NCI-H1092 treated with DMSO at 0.1 percent for 48 hours (cell line): ENCODE data around the gene SNAPC5.
A peak's percentile ranks its signal among the peaks of the same experiment; 100 is the strongest.
"Not testable (repeated sequence)": the region's sequence is repeated elsewhere in the genome, so short reads cannot be mapped to it uniquely, and the experiment has no call there.

Experiments
- DNase-seq: peaks from one replicate; lab custom pipeline; 2025; lab: John Stamatoyannopoulos, UW

SNAPC5 gene

GRCh38 chr15:66497502-66498455 lies at the start of gene SNAPC5:
Gene SNAPC5 (minus strand): TSS chr15:66497762. CDS start chr15:66497731, 31 bp downstream.
- DNase-seq = peak; percentile 68

- DNase-seq = no peak
Observed at GRCh38 chr15:66545255-66545654, 47.7 kb upstream of the SNAPC5 start.

- no peak for DNase-seq
Observed at GRCh38 chr15:66542896-66543295, 45.3 kb upstream of the SNAPC5 start.

GRCh38 chr15:66535056-66535455 lies 37.5 kb upstream of the SNAPC5 start:
- no peak for DNase-seq

- no peak for DNase-seq
Observed at GRCh38 chr15:66524838-66525237, 27.3 kb upstream of the SNAPC5 start.

- no peak for DNase-seq
Observed at GRCh38 chr15:66523926-66524325, 26.4 kb upstream of the SNAPC5 start.

GRCh38 chr15:66515901-66516322 lies 18.4 kb upstream of the SNAPC5 start:
- no peak for DNase-seq

GRCh38 chr15:66514586-66514985 lies 17.0 kb upstream of the SNAPC5 start:
- no peak for DNase-seq

GRCh38 chr15:66508293-66508883 lies 10.8 kb upstream of the SNAPC5 start:
- DNase-seq = no peak

GRCh38 chr15:66505818-66506217 lies 8.3 kb upstream of the SNAPC5 start:
- DNase-seq = no peak

- peak; percentile 30 for DNase-seq
Observed at GRCh38 chr15:66505430-66505811, 7.9 kb upstream of the SNAPC5 start.

GRCh38 chr15:66504563-66505429 lies 7.2 kb upstream of the SNAPC5 start, which contains the start of the genes RPL4 and ZWILCH:
Gene RPL4 (minus strand): TSS chr15:66504855. CDS start chr15:66504790, 65 bp downstream.
Gene ZWILCH (plus strand): TSS chr15:66505326. CDS start chr15:66505339, 13 bp downstream.
- peak; percentile 65 for DNase-seq

GRCh38 chr15:66503780-66504562 lies 6.4 kb upstream of the SNAPC5 start:
- no peak for DNase-seq

GRCh38 chr15:66503041-66503648 lies 5.6 kb upstream of the SNAPC5 start:
- not testable (repeated sequence) for DNase-seq

GRCh38 chr15:66502491-66502890 lies 4.9 kb upstream of the SNAPC5 start:
- no peak for DNase-seq

GRCh38 chr15:66500346-66500745 lies 2.8 kb upstream of the SNAPC5 start:
- DNase-seq = not testable (repeated sequence)

GRCh38 chr15:66498501-66499386 lies 1.2 kb upstream of the SNAPC5 start:
- no peak for DNase-seq

- DNase-seq = no peak
Observed at GRCh38 chr15:66496951-66497501, 536 bp downstream of the SNAPC5 start.

- DNase-seq = no peak
Observed at GRCh38 chr15:66494262-66494661, 3.3 kb downstream of the SNAPC5 start.
